GM06990 (cell line): ENCODE results near the gene MRPL23.
"Not testable (repeated sequence)": the region's sequence is repeated elsewhere in the genome, so short reads cannot be mapped to it uniquely, and the experiment has no call there.

Source experiments
- DNase-seq: peaks from one replicate; pipeline ENCODE4 v3.0.0-alpha.2; 2011; ENCODE audit not compliant: insufficient read length; ENCODE audit errors: extremely low read depth
- H3K27me3 ChIP-seq: replicated peaks from 2 replicates; pipeline ENCODE4 v1.6.0; 2011; ENCODE audit warnings: low read length; ENCODE audit not compliant: control insufficient read depth, insufficient read depth
- H3K36me3 ChIP-seq: 2 replicates; pipeline ENCODE4 v1.5.1; 2011; ENCODE audit warnings: low read length; ENCODE audit not compliant: control insufficient read depth, insufficient read depth
- H3K4me3 ChIP-seq: replicated peaks from 2 replicates; pipeline ENCODE4 v1.5.1; 2011; ENCODE audit warnings: low read depth, mild to moderate bottlenecking, control low read depth, low read length
- CTCF ChIP-seq: IDR thresholded peaks from 2 replicates; pipeline ENCODE4 v1.5.1; 2011; ENCODE audit warnings: low read length, control low read depth, mild to moderate bottlenecking, inconsistent platforms; ENCODE audit not compliant: insufficient read depth, poor library complexity, severe bottlenecking

MRPL23 gene

GRCh38 chr11:1937616-1938342 is 9.4 kb upstream of the MRPL23 start:
- no peak for DNase-seq
- no peaks in the 10 kb centered on the region; the same call in 1 of the 2 replicates for H3K27me3 ChIP-seq
- H3K36me3 ChIP-seq, result no peaks in the 10 kb centered on the region
- no peak for TF ChIP-seq CTCF
- no peak overlapping the region for H3K4me3 ChIP-seq

GRCh38 chr11:1938343-1939005 is 8.7 kb upstream of the MRPL23 start:
- DNase-seq, result no peak
- Histone ChIP-seq H3K27me3 (no peaks in the 10 kb centered on the region; the same call in 1 of the 2 replicates), H3K36me3 (no peaks in the 10 kb centered on the region), H3K4me3 (no peak overlapping the region)
- no peak for TF ChIP-seq CTCF

GRCh38 chr11:1939006-1939625 is 8.0 kb upstream of the MRPL23 start:
- Histone ChIP-seq H3K4me3 (no peak overlapping the region), H3K27me3 (no peaks in the 10 kb centered on the region; the same call in 1 of the 2 replicates), H3K36me3 (no peaks in the 10 kb centered on the region)
- TF ChIP-seq CTCF, result no peak
- no peak for DNase-seq

DNA sequence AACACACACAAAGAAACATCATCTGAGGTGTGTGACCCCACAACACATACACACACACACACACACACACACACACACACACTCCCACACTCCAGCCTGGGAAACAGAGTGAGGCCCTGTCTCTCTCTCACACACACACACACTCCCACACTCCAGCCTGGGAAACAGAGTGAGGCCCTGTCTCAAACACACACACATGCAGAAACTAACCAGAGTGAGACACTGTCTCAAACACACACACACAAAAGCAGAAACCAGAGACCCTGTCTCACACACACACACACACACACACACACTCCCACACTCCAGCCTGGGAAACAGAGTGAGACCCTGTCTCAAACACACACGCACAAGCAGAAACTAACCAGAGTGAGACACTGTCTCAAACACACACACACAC is 7.3 kb upstream of the MRPL23 start:
- not testable (repeated sequence) for H3K36me3 ChIP-seq, H3K4me3 ChIP-seq, H3K27me3 ChIP-seq, DNase-seq

GRCh38 chr11:1942558-1943260 is 4.4 kb upstream of the MRPL23 start:
- H3K4me3 ChIP-seq, result no peak overlapping the region
- no peak for TF ChIP-seq CTCF
- no peak for DNase-seq
- H3K27me3 ChIP-seq, result no peaks in the 10 kb centered on the region
- no peaks in the 10 kb centered on the region for H3K36me3 ChIP-seq

DNA sequence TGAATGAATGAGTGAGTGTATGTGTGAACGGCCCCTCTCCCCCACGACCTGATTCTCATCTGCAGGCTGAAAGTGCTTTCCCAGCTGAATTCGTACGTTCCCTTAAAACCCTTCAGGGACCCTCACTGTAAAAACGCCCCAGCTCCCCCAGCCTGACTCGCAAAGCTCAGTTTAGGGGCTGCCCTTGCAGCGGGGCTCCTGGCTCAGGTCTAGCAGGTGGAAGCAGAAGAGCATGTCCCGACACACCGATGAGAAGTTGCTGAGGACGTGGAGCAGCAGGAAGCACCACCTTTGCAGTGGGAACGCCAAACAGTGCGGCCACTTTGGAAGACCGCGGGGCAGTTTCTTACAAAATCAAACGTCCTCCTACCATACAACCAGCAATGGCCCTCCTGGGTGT is 3.6 kb upstream of the MRPL23 start:
- Histone ChIP-seq H3K27me3 (no peaks in the 10 kb centered on the region), H3K4me3 (no peak overlapping the region), H3K36me3 (no peaks in the 10 kb centered on the region)
- DNase-seq, result no peak
- TF ChIP-seq CTCF, result no peak
